ENCODE measurements around the gene CUBN. TPM values are rescaled to one million over a fixed set of nuclear protein-coding genes. Genes with fewer than 3 reads are reported as not detected.

CUBN gene
- total RNA-seq, 1 donor from 2014 or later: 2.5 TPM

- Mint-ChIP-seq H3K9me3 (no peaks in the 10 kb centered on the region), H3K4me1 (no peaks in the 10 kb centered on the region), H3K4me3 (no peak overlapping the region), H3K27me3 (peaks cover 1% of the 10 kb centered on the region), H3K27ac (no peak overlapping the region), H3K36me3 (ENCODE audit: low read depth) (no peaks in the 10 kb centered on the region)
- intact Hi-C loops (cut with micrococcal nuclease): no loop called here
- no peak for TF ChIP-seq CTCF (IDR thresholded peaks at IDR 0.05)
- ChIA-PET POLR2A (no interaction called here), CTCF (no interaction called here)
- DNase-seq: no peak
- no peak for ATAC-seq (ENCODE audit: low read depth)
Observed at GRCh38 chr10:16938952-16939351, 190.7 kb downstream of the CUBN start.

- ATAC-seq (ENCODE audit: low read depth) (no peak), DNase-seq (no peak)
- intact Hi-C loops (cut with micrococcal nuclease): no loop called here
- TF ChIP-seq CTCF (IDR thresholded peaks at IDR 0.05): no peak
- Mint-ChIP-seq H3K9me3 (no peaks in the 10 kb centered on the region), H3K4me3 (no peak overlapping the region), H3K27ac (no peak overlapping the region), H3K27me3 (no peaks in the 10 kb centered on the region), H3K36me3 (ENCODE audit: low read depth) (no peaks in the 10 kb centered on the region), H3K4me1 (no peaks in the 10 kb centered on the region)
- ChIA-PET POLR2A (no interaction called here), CTCF (no interaction called here)
Observed at GRCh38 chr10:16934461-16934860, 195.2 kb downstream of the CUBN start.

GRCh38 chr10:16933783-16934182 lies 195.8 kb downstream of the CUBN start:
- Mint-ChIP-seq H3K27ac (no peak overlapping the region), H3K27me3 (no peaks in the 10 kb centered on the region), H3K36me3 (ENCODE audit: low read depth) (no peaks in the 10 kb centered on the region), H3K4me3 (no peak overlapping the region), H3K9me3 (no peaks in the 10 kb centered on the region), H3K4me1 (no peaks in the 10 kb centered on the region)
- intact Hi-C loops (cut with micrococcal nuclease): no loop called here
- TF ChIP-seq CTCF (IDR thresholded peaks at IDR 0.05): no peak
- no peak for DNase-seq
- no peak for ATAC-seq (ENCODE audit: low read depth)
- POLR2A ChIA-PET: no interaction called here
- CTCF ChIA-PET: no interaction called here

GRCh38 chr10:16931930-16932329 lies 197.7 kb downstream of the CUBN start:
- no peak for ATAC-seq (ENCODE audit: low read depth)
- ChIA-PET CTCF (no interaction called here), POLR2A (no interaction called here)
- H3K9me3 Mint-ChIP-seq: no peaks in the 10 kb centered on the region
- no peak for DNase-seq
- no peaks in the 10 kb centered on the region for H3K27me3 Mint-ChIP-seq
- intact Hi-C loops (cut with micrococcal nuclease): no loop called here
- no peak overlapping the region for H3K4me3 Mint-ChIP-seq
- TF ChIP-seq CTCF (IDR thresholded peaks at IDR 0.05): no peak
- H3K27ac Mint-ChIP-seq: no peak overlapping the region
- H3K36me3 Mint-ChIP-seq (ENCODE audit: low read depth): no peaks in the 10 kb centered on the region
- H3K4me1 Mint-ChIP-seq: no peaks in the 10 kb centered on the region

- DNase-seq (no peak), ATAC-seq (ENCODE audit: low read depth) (no peak)
- no peaks in the 10 kb centered on the region for H3K4me1 Mint-ChIP-seq
- ChIA-PET CTCF (no interaction called here), POLR2A (no interaction called here)
- H3K9me3 Mint-ChIP-seq: no peaks in the 10 kb centered on the region
- H3K27ac Mint-ChIP-seq: no peak overlapping the region
- H3K36me3 Mint-ChIP-seq (ENCODE audit: low read depth): no peaks in the 10 kb centered on the region
- no peak overlapping the region for H3K4me3 Mint-ChIP-seq
- no peaks in the 10 kb centered on the region for H3K27me3 Mint-ChIP-seq
- TF ChIP-seq CTCF (IDR thresholded peaks at IDR 0.05): no peak
- intact Hi-C loops (cut with micrococcal nuclease): no loop called here
Observed at GRCh38 chr10:16930540-16930939, 199.1 kb downstream of the CUBN start.

Measured in activated B cell treated with CpG ODN at 0.5 μM for 24 hours (primary cell).